Left ventricle myocardium inferior (tissue), 1 donor: ENCODE results near the gene TRDMT1. TPM values are rescaled to one million over a fixed set of nuclear protein-coding genes. Genes with fewer than 3 reads are reported as not detected.

ENCODE experiments used
- DNase-seq: peaks from one replicate; pipeline ENCODE4 v3.0.0-alpha.2; 2020
- H3K27ac ChIP-seq: fragments of 200-600 bp; replicated peaks from 2 replicates; pipeline ENCODE4 v1.8.0; 2021
- H3K27me3 ChIP-seq: fragments of 200-600 bp; 2 replicates; pipeline ENCODE4 v1.8.0; 2021; ENCODE audit warnings: low read depth
- H3K36me3 ChIP-seq: fragments of 200-600 bp; 2 replicates; pipeline ENCODE4 v1.8.0; 2021
- H3K4me1 ChIP-seq: fragments of 200-600 bp; 2 replicates; pipeline ENCODE4 v1.8.0; 2021
- H3K4me3 ChIP-seq: fragments of 200-600 bp; 2 replicates; pipeline ENCODE4 v1.8.0; 2021; ENCODE audit warnings: mild to moderate bottlenecking, moderate library complexity
- H3K9me3 ChIP-seq: fragments of 200-600 bp; replicated peaks from 2 replicates; pipeline ENCODE4 v1.8.0; 2021
- CTCF ChIP-seq: fragments of 200-600 bp; IDR thresholded peaks from 2 replicates; pipeline ENCODE4 v1.8.0; 2021; ENCODE audit warnings: antibody characterized with exemption, mild to moderate bottlenecking, borderline replicate concordance
- intact Hi-C: fragments of 100-400 bp; cut with micrococcal nuclease; formaldehyde crosslinking; loops from one replicate; pipeline ENCODE4 v1.11.0; 2022
- total RNA-seq: library from RNA; stranded (reverse); fragmentation: NEBNext Ultra II Directional; extraction: Animal tissue kit (Norgen Biotek cat#: 25700); gene quantifications from one replicate; pipeline ENCODE4 v1.2.1, GENCODE V29; 2021
- donor health status: DM: no; HTN: yes; CAD: no; lungs with severe emphysema.

TRDMT1 gene
- total RNA-seq, 1 donor from 2014 or later: 4.0 TPM

DNA sequence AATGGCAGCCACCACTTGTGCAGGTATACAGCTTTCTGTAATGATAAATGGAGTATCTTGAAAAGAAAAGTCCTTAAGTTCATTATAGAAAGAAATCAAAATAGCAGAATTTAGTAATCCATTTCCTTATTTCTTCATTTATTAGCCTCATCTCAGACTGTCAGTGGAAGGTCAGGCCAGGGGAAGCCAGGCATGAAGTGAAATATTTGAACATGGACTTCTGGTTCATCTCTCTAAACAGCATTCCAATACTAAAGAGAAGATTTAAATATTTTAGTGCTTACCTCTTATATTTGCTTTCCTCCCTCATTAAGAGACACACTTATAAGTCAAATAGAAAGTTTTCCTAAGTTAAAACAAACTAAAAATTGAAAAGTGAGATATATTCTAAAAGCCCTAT, 26.8 kb downstream of the TRDMT1 start:
- H3K4me3 ChIP-seq: no peak overlapping the region
- peaks cover 20% of the 10 kb centered on the region for H3K4me1 ChIP-seq
- intact Hi-C loops: no loop called here
- no peak for DNase-seq
- no peaks in the 10 kb centered on the region for H3K36me3 ChIP-seq
- no peak overlapping the region for H3K27ac ChIP-seq
- H3K27me3 ChIP-seq: no peaks in the 10 kb centered on the region
- no peak for TF ChIP-seq CTCF
- no peaks in the 10 kb centered on the region for H3K9me3 ChIP-seq

GRCh38 chr10:17171141-17171641, 30.3 kb downstream of the TRDMT1 start:
- Histone ChIP-seq H3K27ac (no peak overlapping the region), H3K27me3 (no peaks in the 10 kb centered on the region), H3K4me1 (peaks cover 19% of the 10 kb centered on the region), H3K36me3 (no peaks in the 10 kb centered on the region), H3K4me3 (peak overlapping the region; percentile 16), H3K9me3 (no peaks in the 10 kb centered on the region)
- no peak for DNase-seq
- no peak for TF ChIP-seq CTCF
- intact Hi-C loops: no loop called here

GRCh38 chr10:17169803-17170202, 31.7 kb downstream of the TRDMT1 start:
- no peak overlapping the region for H3K4me3 ChIP-seq
- intact Hi-C loops: no loop called here
- no peak for TF ChIP-seq CTCF
- peaks cover 5% of the 10 kb centered on the region for H3K4me1 ChIP-seq
- no peaks in the 10 kb centered on the region for H3K9me3 ChIP-seq
- H3K27me3 ChIP-seq: no peaks in the 10 kb centered on the region
- no peak for DNase-seq
- no peaks in the 10 kb centered on the region for H3K36me3 ChIP-seq
- no peak overlapping the region for H3K27ac ChIP-seq

DNA sequence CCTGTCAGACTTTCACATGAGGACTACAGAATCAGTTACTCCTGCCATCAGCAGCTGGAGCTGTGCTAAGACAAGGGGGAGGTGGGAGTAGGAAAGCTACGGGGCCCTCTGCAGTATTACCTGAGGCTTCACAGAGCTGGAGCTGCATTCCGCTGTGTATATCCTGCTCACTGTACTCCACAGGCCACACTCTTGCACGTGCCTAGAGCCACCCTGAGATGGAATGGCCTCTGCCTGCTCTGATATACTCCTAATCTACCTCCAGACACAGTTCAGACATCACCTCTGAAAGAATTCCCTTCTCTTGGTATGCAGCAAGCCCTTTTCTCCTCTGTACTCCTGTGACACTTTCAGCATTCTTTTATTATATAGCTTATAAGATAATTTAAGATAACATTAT, 34.8 kb downstream of the TRDMT1 start:
- no peak for DNase-seq
- H3K27me3 ChIP-seq: no peaks in the 10 kb centered on the region
- no peak for TF ChIP-seq CTCF

GRCh38 chr10:17162828-17163227, 38.6 kb downstream of the TRDMT1 start:
- Histone ChIP-seq H3K4me1 (no peaks in the 10 kb centered on the region), H3K27me3 (no peaks in the 10 kb centered on the region), H3K27ac (no peak overlapping the region), H3K4me3 (no peak overlapping the region), H3K9me3 (no peaks in the 10 kb centered on the region), H3K36me3 (peaks cover 4% of the 10 kb centered on the region)
- DNase-seq: no peak
- intact Hi-C loops: no loop called here
- no peak for TF ChIP-seq CTCF

More for the DNA sequence above, 34.8 kb downstream of the TRDMT1 start:
- intact Hi-C loops: no loop called here
- Histone ChIP-seq H3K27ac (no peak overlapping the region), H3K4me1 (no peaks in the 10 kb centered on the region), H3K36me3 (peaks cover 3% of the 10 kb centered on the region), H3K9me3 (no peaks in the 10 kb centered on the region), H3K4me3 (no peak overlapping the region)
